ENCODE results near the gene CAB39.
"Not testable (repeated sequence)": the region's sequence is repeated elsewhere in the genome, so short reads cannot be mapped to it uniquely, and the experiment has no call there.

The CAB39 gene

DNA sequence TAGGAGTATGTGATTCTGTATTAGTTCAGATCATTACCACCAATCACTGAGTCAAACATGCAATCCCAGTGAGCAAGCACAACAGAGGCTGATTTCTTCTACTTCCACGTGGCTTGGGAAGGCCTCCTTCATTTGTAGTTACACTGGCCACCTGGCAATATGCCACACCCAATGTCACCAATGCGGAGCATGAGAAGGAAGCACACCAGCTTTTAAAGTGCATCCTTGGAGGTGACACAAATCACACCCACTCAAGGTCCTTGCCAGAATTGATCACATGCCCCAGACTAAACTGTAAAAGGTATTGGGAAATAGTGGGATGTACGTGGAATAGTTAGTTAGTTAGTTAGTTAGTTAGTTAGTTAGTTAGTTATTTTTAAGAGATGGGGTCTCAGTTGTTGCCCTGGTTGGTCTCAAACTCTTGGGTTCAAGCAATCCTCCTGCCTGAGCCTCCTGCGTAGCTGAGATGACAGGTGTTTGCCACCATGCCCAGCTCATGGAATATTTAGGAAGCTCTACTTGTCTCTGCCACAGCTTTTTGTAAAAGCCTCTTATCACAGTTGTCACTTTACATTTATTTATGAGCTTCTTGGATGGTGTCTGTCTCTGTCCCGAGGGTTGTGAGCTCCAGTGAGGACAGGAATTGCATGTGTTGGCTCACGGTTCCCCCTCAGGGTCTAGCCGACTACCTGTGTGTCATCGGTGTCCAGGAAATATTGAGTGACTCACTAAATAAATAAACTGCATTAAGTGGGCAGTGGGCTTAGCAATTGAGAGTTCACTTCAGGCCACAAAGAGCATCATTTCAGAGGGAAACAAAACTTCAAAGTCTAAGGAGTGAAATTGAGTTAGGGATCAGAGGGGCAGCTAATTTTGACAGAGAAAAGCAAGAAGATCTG lies 28.1 kb upstream of the CAB39 start:
- no peak for DNase-seq

DNA sequence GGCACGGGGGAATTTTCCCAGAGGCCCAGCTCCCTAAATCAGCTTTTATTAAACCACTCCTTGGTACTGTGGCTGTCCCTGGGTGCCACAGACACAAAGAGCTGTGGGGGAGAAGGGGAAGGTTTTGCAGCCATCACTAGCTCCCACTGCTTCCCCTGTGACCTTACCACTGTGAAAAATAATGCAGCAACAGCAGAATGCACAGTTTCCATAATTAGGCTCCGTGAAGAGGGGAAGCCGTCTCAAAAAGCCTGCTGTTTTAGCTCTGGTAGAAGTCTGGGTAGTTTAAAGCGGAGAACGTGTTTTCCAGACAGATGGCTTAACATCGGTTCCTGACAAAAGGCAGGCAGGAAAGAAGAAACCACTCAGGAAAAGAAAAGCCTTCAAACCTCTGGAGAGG lies 27.5 kb upstream of the CAB39 start:
- DNase-seq, result no peak

DNA sequence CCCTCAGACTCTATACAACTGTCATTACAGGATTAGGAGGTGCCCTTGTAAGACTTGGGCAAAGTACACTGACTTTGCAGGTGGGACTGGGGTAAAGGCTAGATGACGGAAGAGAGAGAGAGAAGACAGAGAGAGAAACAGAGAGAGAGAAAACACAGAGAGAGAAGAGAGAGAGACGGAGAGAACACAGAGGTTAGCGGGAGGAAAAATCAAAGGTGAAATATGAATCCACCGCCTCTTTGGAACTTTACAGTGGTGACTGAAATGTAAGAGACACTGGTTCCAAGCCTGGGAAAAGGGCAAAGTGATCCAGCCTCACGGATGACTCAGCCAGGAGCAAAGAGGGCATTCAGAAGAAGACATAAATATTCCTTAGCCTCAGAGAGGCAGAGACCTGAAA lies 25.1 kb upstream of the CAB39 start:
- DNase-seq, result no peak

DNA sequence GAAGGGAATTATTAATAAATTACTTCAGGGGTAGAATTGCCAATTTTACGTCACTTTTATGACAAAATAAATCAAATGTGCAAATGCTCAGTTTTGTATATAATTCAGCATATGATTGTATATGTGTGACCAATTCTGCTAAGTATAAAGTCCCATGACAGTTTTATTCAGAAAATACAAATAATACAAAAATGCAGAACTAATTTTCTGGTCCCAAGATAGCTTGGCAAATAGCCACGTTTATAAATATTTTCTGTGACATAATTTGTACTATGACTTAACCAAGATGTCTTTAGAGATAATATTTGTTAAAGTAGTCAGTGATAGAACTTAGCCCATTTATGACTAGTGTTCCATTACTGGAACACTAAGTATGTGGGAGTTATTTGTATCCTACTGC lies 24.2 kb upstream of the CAB39 start:
- no peak for DNase-seq

DNA sequence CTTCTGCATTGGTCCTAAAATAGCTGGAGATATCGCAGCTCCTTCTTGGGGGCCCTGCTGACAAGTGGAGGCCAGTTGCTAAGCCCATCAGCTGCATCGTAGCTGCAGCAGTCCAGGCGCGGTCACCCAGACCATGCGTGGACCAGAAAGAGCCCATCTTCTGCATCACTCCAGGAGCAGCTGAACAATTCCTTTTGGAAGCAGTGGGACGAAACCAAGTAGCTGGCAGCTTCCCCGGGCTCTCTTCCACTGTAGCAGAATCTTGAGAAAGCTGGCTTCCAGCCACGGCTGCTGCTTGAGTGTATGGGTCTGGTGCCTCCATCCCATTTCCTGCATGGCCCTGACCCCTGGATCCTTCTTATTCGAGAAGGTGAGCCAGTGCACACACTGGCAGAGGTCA lies 22.2 kb upstream of the CAB39 start:
- DNase-seq, result no peak

DNA sequence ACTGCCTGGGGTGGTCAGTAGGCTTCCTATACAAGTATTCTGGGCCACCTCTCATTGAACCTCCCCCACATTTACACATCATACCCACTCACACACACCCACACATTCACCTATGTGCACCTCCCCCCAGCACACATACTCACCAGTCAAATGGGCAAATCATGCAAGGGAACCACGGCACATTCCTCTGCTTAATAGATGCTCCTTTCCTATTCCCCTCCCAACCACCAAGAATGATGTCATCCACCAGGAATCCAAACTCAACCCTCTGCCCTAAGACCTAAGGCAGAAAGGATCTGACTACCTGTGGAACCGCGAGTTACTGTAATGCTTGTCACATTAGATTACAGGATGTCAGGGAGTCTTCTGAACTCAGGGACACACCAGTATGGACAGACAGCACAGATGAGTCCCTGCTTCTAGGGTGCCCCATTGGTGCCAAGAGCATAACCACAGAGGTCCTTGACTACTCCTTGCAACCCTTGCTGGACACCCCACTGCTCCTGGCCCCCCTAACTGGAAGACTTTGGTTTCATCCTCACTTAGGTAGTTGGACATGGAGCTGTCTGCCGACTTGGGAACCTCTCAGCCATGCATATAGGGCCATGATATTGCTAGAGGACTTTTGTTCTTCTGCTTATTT lies 21.5 kb upstream of the CAB39 start:
- DNase-seq, result no peak

DNA sequence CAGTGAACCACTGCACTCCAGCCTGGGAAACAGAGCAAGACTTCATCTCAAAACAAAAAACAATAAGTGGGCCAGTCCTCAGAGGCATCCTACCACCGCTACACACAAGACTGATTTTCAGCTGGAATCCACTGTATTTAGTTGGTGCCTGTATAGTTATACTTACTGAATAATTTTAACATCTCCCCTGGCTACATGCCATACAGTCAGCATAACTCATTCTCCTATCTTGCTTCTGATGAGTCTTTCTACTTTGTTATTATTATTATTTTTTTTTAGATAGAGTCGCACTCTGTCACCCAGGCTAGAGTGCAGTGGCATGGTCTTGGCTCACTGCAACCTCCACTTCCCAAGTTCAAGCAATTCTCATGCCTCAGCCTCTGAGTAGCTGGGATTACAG lies 19.9 kb upstream of the CAB39 start:
- no peak for DNase-seq

DNA sequence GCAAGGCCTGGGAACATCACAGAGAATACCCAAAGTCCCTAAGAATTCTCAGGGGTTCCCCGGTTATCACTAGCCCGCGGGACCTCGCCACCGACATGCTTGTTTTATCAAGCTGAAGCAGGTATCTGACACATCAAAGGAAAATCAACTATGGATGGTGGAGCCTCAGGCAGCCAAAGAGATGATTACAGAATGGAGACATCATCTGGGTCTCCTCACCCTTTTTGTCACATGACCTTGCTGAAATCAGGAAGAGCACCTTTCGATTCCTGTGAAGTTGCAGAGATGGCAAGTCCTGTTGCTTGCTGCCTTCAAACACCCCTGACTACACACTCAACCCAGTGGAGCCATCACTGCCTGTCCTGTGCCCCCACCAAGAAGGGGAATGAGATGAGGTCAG lies 19.2 kb upstream of the CAB39 start:
- DNase-seq, result no peak

DNA sequence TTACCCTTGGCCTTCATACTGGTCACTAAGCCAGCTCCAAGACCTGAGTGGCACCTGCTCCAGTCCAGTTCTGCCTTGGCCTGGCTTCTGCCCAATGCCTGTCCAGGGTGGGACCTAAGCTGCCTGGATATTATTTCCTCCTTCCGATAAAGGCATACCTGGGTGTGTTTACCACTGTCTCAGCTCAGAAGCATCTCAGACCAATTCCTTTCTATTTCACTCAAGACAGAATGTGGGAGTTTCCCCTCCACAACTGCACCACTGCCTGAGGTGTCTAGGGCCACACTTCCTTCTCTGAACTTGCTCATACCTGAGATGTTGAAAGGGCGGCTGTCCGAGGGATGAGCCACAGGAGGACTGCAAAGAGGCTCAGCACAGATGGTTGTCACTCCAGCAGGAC lies 18.4 kb upstream of the CAB39 start:
- peak in 1 of 5 experiments; percentile 43 for DNase-seq

DNA sequence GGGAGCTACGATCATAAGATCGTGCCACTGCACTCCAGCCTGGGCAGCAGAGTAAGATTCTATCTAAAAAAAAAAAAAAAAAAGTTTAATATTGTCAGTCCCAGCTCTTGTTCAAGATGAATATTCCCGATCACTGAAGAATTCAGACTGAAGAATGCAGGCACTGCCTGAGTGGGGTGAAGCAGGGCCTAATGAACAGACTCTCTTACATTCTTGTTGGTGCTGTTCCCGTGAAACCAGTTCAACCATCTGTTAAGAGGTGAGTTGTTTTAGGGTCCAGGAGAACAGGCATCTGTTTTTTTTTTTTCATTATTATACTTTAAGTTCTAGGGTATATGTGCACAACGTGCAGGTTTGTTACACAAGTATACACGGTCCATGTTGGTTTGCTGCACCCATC lies 17.1 kb upstream of the CAB39 start:
- no peak for DNase-seq

DNA sequence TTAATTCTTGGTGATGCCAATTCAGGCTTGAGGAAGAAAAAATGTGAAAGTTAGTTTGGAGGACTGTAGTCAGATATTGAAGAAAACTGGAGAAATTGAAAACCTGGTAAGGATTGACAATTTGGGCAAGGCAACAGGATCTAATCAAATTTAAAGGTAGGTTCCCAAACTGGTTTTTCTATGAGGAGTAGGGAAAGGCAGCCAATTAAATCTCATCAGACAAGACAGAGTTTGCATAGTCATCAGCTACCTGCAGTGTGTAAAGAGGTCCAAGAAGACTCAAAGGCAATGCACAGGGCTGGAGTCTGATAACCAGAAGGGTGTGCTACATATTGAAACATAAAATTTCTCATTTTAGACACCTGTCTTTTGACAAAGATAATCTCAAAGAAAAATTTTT lies 16.0 kb upstream of the CAB39 start:
- DNase-seq, result no peak

DNA sequence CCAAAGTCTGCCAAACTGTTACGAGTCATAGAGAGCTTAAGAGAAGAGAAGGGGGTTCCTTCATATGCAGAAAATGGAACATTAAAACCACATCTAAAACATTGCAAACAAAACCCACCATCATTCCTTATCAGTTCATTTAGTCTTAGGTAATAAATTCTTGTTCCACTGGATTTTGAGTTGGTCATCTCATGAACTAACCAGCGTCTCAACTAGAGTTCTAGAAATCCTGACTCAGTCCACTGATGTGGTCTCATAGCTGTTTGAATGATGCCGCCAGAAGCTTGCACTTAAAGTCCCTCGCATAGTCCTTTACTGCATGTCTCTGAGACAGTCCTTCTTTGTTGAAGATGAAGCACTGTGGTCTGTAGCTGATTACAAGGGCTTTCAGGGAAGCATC lies 15.0 kb upstream of the CAB39 start:
- no peak for DNase-seq

DNA sequence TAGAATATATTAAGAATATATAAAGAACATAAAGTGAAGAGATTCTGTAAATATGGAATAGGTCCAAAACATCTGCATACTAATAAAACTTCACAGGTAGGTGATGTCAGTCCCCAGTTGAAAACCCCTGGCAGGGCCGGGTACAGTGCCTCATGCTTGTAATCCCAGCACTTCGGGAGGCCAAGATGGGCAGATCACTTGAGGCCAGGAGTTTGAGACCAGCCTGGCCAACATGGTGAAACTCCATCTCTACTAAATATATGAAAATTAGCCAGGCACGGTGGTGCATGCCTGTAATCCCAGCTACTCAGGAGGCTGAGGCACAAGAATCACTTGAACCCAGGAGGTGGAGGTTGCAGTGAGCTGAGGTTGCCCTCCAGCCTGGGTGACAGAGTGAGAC lies 13.9 kb upstream of the CAB39 start:
- DNase-seq, result not testable (repeated sequence)

DNA sequence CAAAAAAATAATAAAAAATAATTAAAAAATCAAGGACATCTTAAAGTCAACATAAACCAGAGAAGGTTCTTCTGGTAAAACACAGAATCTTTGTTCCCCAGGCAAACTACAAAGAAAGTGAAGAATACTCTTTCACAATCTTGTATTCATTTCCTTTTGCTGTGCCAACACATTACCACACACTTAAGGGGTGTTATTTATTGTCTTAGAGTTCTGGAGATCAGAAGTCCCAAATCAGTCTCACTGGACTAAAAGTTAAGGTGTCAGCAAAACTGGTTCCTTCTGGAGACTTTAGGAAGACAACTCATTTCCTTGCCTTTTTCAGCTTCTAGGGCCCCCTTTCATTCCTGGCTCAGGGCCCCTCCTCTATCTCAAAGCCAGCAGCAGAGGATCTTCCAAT lies 12.2 kb upstream of the CAB39 start:
- DNase-seq, result no peak

DNA sequence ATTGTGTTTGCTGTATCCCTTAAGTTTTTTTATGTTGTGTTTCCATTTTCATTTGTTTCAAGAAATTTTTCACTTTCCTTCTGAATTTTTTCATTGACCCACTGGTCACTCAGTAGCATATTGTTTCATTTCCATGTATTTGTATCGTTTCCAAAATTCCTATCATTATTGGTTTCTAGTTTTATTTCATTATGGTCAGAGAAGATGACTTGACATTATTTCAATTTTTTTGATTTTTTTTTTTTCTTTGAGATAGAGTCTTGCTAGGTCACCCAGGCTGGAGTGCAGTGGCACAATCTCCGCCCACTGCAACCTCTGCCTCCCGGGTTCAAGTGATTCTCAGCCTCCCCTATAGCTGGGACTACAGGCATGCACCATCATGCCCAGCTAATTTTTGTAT lies 11.3 kb upstream of the CAB39 start:
- no peak for DNase-seq

DNA sequence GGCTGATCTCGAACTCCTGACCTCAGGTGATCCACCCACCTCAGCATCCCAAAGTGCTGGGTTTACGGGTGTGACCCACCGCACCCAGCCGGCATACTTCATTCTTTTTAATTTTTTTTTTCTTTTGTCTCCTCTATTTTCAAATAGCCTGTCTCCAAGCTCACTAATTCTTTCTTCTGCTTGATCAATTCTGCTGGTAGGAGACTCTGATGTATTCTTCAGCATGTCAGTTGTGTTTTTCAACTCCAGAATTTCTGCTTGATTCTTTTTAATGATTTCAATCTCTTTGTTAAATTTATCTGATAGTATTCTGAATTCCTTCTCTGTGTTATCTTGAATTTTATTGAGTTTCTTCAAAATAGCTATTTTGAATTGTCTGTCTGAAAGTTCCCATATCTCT lies 10.2 kb upstream of the CAB39 start:
- not testable (repeated sequence) for DNase-seq

DNA sequence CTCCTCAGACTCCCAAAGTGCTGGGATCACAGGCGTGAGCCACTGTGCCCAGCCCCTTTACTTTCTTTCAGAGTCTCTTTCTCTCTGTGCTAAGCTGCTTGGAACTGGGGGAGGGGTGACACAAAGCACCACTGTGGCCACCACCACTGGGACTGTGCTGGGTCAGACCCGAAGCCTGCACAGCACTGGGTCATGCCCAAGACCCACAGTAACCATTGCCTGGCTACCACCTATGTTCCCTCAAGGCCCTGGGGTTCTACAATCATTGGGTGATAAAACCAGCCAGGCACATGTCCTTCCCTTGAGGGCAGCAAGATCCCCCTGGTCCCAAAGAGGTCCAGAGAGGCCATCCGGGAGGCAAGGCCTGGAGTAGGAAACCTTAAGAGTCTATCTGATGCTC lies 9.1 kb upstream of the CAB39 start:
- DNase-seq, result no peak

DNA sequence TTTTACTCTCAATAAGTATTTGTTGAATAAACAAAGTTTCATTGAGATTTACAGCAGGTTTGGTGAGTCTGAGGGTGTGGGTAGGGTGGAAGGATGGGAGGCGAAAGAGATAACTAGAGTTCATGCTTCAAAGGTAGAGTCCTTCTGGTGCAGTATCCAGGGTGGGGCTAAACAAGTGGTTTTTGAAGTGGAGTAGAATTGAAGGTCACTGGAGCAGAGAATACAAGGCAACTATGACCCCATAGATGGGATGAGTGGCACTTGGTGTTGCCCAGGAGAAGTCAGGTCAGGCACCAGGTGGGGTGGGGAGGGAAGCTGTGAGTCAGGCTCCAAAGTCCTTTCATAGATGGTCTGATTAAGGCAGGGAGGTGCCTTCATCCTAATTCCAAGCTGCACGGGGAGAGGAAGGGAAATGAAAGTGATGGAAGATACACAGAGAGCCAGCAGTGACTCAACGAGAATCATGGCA lies 6.6 kb upstream of the CAB39 start:
- DNase-seq, result no peak

DNA sequence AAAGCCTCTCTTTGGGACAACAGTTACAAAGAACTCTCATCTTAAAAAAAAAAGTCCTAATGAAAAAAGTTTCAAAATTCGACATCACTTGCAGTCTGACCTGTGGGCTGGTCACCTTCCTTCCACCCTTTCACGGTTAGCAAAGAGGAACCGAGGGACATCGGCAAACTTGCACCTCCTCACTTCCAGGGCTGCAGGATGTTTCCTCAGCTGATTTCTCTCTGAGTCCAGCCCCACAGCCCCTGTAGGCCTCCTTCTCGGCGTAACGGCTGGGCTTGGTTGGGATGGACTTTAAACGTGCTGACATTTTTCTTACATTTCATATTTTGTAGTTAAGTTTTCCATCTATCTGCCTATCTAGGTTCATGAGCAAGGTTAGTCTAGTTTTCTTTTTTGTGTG lies 5.7 kb upstream of the CAB39 start:
- DNase-seq, result no peak

DNA sequence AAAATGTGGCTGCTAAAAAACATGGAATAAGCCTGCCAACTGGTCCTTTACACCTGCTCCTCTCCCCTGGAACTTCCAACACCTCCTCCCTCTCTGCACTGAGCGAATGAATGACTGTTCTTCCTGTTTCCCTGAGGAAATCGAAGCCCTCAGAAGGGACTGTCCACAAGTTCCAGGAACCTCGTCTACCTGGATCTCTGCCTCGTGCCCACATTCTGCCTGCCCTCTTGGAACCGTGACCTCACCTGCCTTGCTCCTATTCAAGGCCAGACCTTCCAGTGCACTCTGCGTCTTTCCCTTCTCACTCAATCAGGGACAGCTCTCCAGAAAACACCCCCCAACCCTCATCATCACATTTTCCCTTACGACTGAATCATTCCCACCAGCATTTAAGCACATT lies 4.4 kb upstream of the CAB39 start:
- DNase-seq, result no peak

DNA sequence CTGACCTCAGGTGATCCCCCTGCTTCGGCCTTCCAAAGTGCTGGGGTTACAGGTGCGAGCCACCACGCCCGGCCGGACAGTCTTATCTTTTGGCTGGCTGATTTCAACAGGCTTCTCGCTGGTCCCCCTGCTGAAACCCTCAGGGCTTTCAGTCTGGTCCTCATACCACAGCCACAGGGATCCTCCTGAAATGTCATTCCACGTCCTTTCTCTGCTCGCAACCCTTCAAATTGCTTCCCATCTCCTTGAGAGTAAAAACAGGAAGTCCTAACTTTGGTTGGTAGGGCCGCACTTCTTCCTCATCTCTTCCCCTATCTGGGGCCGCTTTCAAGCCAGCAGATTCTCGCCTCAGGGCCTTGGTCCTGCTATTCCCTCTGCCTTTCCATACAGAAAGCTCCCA lies 1.4 kb upstream of the CAB39 start:
- DNase-seq, result no peak

DNA sequence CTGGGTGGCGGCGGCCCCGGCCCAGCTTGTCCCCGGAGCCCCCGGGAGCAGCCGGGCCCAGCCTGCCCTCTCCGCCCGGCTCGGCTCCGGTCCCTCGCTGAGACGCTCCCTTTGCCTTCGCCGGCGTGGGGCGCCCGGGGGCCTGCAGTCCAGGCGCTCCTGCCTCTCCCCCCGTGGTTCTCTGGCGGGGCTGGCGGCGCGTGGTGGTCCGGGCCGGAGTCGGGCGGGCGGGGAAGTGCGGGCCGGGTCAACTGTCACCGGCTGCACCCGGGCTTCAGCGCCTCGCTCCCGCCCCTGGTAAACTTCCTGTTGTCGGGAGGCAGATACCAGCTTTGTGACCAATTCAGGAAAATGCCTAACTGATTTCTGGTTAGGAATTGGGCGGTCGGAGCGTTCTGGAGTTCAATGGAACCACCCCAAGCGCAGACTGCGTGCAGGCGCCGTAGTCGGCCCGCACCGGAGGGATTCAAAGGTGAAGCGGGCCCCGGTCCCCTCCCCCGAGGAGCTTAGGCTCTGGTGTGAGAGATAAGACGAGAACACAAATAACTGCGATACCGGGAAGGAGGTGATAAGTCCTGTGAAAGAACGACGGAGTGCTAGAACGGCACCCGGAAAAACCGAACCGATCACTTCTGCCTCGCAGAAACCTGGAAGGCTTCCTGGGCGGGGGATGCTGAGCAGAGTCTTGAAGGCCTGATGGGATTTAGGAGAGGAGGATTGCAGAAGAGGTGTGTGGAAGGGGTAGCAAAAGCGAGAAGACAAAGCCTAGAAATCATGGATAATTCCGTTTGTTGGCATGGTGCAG lies 891 bp downstream of the CAB39 start:
- DNase-seq, result peak; percentile 14 to 76 (median 26)

DNA sequence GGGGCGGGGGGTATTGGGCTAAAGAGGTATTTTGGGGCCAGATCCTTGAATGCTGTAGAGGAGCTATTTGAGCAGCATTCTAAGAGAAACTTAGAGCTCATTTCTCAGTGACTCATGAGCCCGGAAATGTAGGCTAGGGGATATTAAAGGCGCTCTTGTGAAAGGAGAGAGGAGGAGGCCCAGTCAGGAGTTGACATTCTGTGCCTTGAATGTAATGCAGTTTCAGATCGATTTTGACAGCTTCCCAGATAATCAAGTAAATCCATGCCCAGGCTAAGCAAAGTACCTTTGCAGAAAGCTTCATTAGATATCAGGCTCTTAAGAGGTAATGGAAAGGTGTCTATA lies 1.5 kb downstream of the CAB39 start:
- DNase-seq, result peak in 2 of 5 experiments; percentile 37 to 75

DNA sequence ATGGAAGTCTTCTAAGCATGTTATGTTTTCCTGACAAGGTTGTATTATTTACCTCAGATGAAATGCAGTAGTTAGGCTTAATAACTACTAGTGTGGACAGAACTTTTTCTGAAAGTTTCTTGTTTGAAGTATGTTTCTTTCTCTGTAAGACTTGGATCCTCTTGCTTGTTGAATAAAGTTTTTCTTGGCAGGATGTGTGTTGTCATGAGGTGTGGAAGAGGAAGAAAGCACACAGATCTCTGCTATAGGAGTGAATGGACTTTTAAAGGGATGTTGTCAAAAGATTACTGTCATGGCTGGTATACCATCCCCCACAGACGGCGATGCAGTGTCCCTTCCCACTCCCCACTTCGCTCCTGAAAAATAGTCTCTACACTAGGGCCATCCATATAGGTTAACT lies 2.6 kb downstream of the CAB39 start:
- DNase-seq, result peak in 1 of 5 experiments; percentile 63
